Measurements from ENCODE around the gene DPRX.

DPRX gene

GRCh38 chr19:53647792-53648191 is 16.0 kb downstream of the DPRX start:
- no peak for TF ChIP-seq CTCF (IDR thresholded peaks at IDR 0.05)

GRCh38 chr19:53649746-53650593 is 18.2 kb downstream of the DPRX start:
- no peak for TF ChIP-seq CTCF (IDR thresholded peaks at IDR 0.05)

- no peak for TF ChIP-seq CTCF (IDR thresholded peaks at IDR 0.05)
Measured at GRCh38 chr19:53652476-53652875, 20.7 kb downstream of the DPRX start.

GRCh38 chr19:53655042-53655665 is 23.4 kb downstream of the DPRX start:
- no peak for TF ChIP-seq CTCF (IDR thresholded peaks at IDR 0.05)

- no peak for TF ChIP-seq CTCF (IDR thresholded peaks at IDR 0.05)
Measured at GRCh38 chr19:53657330-53657729, 25.5 kb downstream of the DPRX start.

GRCh38 chr19:53657778-53658177 is 26.0 kb downstream of the DPRX start:
- no peak for TF ChIP-seq CTCF (IDR thresholded peaks at IDR 0.05)

- TF ChIP-seq CTCF (IDR thresholded peaks at IDR 0.05) = peak; percentile 56; the same call in 1 of the 2 replicates
Measured at GRCh38 chr19:53659292-53659691, 27.5 kb downstream of the DPRX start.
